ENCODE measurements around the gene FRAS1. TPM values are rescaled to one million over a fixed set of nuclear protein-coding genes. Genes with fewer than 3 reads are reported as not detected.

Gene FRAS1
- total and polyA plus RNA-seq, 5 experiments from 2014 or later, result 0.02 to 0.06 TPM; not detected in 3

- Mint-ChIP-seq H3K4me1 (no peaks in the 10 kb centered on the region), H3K27ac (no peak overlapping the region), H3K27me3 (peaks cover 3 to 16% (median 10%) of the 10 kb centered on the region in 5 donors), H3K36me3 (no peaks in the 10 kb centered on the region), H3K9me3 (no peaks in the 10 kb centered on the region), H3K4me3 (no peak overlapping the region)
- ATAC-seq (no peak), DNase-seq (no peak)
- POLR2A ChIA-PET, result no interaction called here
Measured at GRCh38 chr4:78423790-78424189, 366.7 kb downstream of the FRAS1 start.

- H3K36me3 Mint-ChIP-seq, result no peaks in the 10 kb centered on the region
- no peak overlapping the region for H3K4me3 Mint-ChIP-seq
- H3K9me3 Mint-ChIP-seq, result no peaks in the 10 kb centered on the region
- H3K27me3 Mint-ChIP-seq, result peaks cover 3 to 16% (median 10%) of the 10 kb centered on the region in 5 donors
- no peak for ATAC-seq
- POLR2A ChIA-PET, result no interaction called here
- no peaks in the 10 kb centered on the region for H3K4me1 Mint-ChIP-seq
- H3K27ac Mint-ChIP-seq, result no peak overlapping the region
- DNase-seq, result no peak
Measured at GRCh38 chr4:78424461-78424860, 367.3 kb downstream of the FRAS1 start.

GRCh38 chr4:78426972-78427371 is 369.8 kb downstream of the FRAS1 start:
- DNase-seq (no peak), ATAC-seq (no peak)
- no peak overlapping the region for H3K4me3 Mint-ChIP-seq
- POLR2A ChIA-PET, result no interaction called here
- no peak overlapping the region for H3K27ac Mint-ChIP-seq
- no peaks in the 10 kb centered on the region for H3K4me1 Mint-ChIP-seq
- no peaks in the 10 kb centered on the region for H3K9me3 Mint-ChIP-seq
- H3K36me3 Mint-ChIP-seq, result no peaks in the 10 kb centered on the region
- peaks cover 5 to 8% (median 7%) of the 10 kb centered on the region in 5 donors for H3K27me3 Mint-ChIP-seq

GRCh38 chr4:78428996-78429395 is 371.9 kb downstream of the FRAS1 start:
- Mint-ChIP-seq H3K27ac (peak overlapping the region in 1 of 10 donors; percentile 35), H3K4me3 (no peak overlapping the region), H3K4me1 (no peaks in the 10 kb centered on the region), H3K9me3 (no peaks in the 10 kb centered on the region), H3K36me3 (no peaks in the 10 kb centered on the region), H3K27me3 (peaks cover 0 to 3% (median 0%) of the 10 kb centered on the region in 5 donors)
- DNase-seq (no peak), ATAC-seq (no peak)
- POLR2A ChIA-PET, result no interaction called here

- no peak overlapping the region for H3K4me3 Mint-ChIP-seq
- H3K36me3 Mint-ChIP-seq, result no peaks in the 10 kb centered on the region
- no peak overlapping the region for H3K27ac Mint-ChIP-seq
- no peaks in the 10 kb centered on the region for H3K9me3 Mint-ChIP-seq
- DNase-seq, result no peak
- ATAC-seq, result no peak
- H3K4me1 Mint-ChIP-seq, result no peaks in the 10 kb centered on the region
- H3K27me3 Mint-ChIP-seq, result peaks cover 0 to 2% (median 0%) of the 10 kb centered on the region in 5 donors
- POLR2A ChIA-PET, result no interaction called here
Measured at GRCh38 chr4:78432896-78433295, 375.8 kb downstream of the FRAS1 start.

- no peak overlapping the region for H3K27ac Mint-ChIP-seq
- no peaks in the 10 kb centered on the region for H3K9me3 Mint-ChIP-seq
- ATAC-seq (no peak), DNase-seq (no peak)
- POLR2A ChIA-PET, result no interaction called here
- peaks cover 0 to 2% (median 0%) of the 10 kb centered on the region in 5 donors for H3K27me3 Mint-ChIP-seq
- no peak overlapping the region for H3K4me3 Mint-ChIP-seq
- no peaks in the 10 kb centered on the region for H3K4me1 Mint-ChIP-seq
- H3K36me3 Mint-ChIP-seq, result no peaks in the 10 kb centered on the region
Measured at GRCh38 chr4:78437608-78438088, 380.5 kb downstream of the FRAS1 start.

GRCh38 chr4:78439328-78439727 is 382.2 kb downstream of the FRAS1 start:
- Mint-ChIP-seq H3K36me3 (no peaks in the 10 kb centered on the region), H3K9me3 (no peaks in the 10 kb centered on the region), H3K4me1 (no peaks in the 10 kb centered on the region), H3K4me3 (no peak overlapping the region), H3K27ac (no peak overlapping the region), H3K27me3 (peaks cover 0 to 2% (median 0%) of the 10 kb centered on the region in 5 donors)
- DNase-seq (no peak), ATAC-seq (no peak)
- POLR2A ChIA-PET, result no interaction called here

- POLR2A ChIA-PET, result no interaction called here
- ATAC-seq (no peak), DNase-seq (no peak)
- Mint-ChIP-seq H3K27ac (no peak overlapping the region), H3K4me1 (no peaks in the 10 kb centered on the region), H3K9me3 (no peaks in the 10 kb centered on the region), H3K4me3 (no peak overlapping the region), H3K36me3 (no peaks in the 10 kb centered on the region), H3K27me3 (peaks cover 0 to 2% (median 0%) of the 10 kb centered on the region in 5 donors)
Measured at GRCh38 chr4:78441756-78442155, 384.6 kb downstream of the FRAS1 start.

GRCh38 chr4:78446619-78447018 is 389.5 kb downstream of the FRAS1 start:
- no peak overlapping the region for H3K4me3 Mint-ChIP-seq
- no peaks in the 10 kb centered on the region for H3K4me1 Mint-ChIP-seq
- ATAC-seq, result no peak
- H3K27me3 Mint-ChIP-seq, result peaks cover 0 to 2% (median 0%) of the 10 kb centered on the region in 5 donors
- H3K36me3 Mint-ChIP-seq, result no peaks in the 10 kb centered on the region
- DNase-seq, result no peak
- POLR2A ChIA-PET, result no interaction called here
- H3K27ac Mint-ChIP-seq, result no peak overlapping the region
- no peaks in the 10 kb centered on the region for H3K9me3 Mint-ChIP-seq

GRCh38 chr4:78451407-78451806 is 394.3 kb downstream of the FRAS1 start:
- H3K9me3 Mint-ChIP-seq, result no peaks in the 10 kb centered on the region
- no peak overlapping the region for H3K27ac Mint-ChIP-seq
- no peaks in the 10 kb centered on the region for H3K4me1 Mint-ChIP-seq
- no peaks in the 10 kb centered on the region for H3K36me3 Mint-ChIP-seq
- POLR2A ChIA-PET, result no interaction called here
- ATAC-seq, result no peak
- H3K4me3 Mint-ChIP-seq, result no peak overlapping the region
- peaks cover 0 to 14% (median 5%) of the 10 kb centered on the region in 5 donors for H3K27me3 Mint-ChIP-seq
- no peak for DNase-seq

GRCh38 chr4:78454016-78454415 is 396.9 kb downstream of the FRAS1 start:
- no peak overlapping the region for H3K27ac Mint-ChIP-seq
- no peaks in the 10 kb centered on the region for H3K9me3 Mint-ChIP-seq
- POLR2A ChIA-PET, result no interaction called here
- no peak for ATAC-seq
- no peak for DNase-seq
- H3K4me3 Mint-ChIP-seq, result no peak overlapping the region
- H3K27me3 Mint-ChIP-seq, result peaks cover 0 to 19% (median 6%) of the 10 kb centered on the region in 5 donors
- no peaks in the 10 kb centered on the region for H3K4me1 Mint-ChIP-seq
- no peaks in the 10 kb centered on the region for H3K36me3 Mint-ChIP-seq

GRCh38 chr4:78457751-78458150 is 400.6 kb downstream of the FRAS1 start:
- H3K27me3 Mint-ChIP-seq, result peaks cover 0 to 21% (median 10%) of the 10 kb centered on the region in 5 donors
- H3K27ac Mint-ChIP-seq, result no peak overlapping the region
- POLR2A ChIA-PET, result no interaction called here
- ATAC-seq (no peak), DNase-seq (no peak)
- no peaks in the 10 kb centered on the region for H3K4me1 Mint-ChIP-seq
- no peaks in the 10 kb centered on the region for H3K36me3 Mint-ChIP-seq
- no peak overlapping the region for H3K4me3 Mint-ChIP-seq
- H3K9me3 Mint-ChIP-seq, result no peaks in the 10 kb centered on the region

- no peak for ATAC-seq
- no peak for DNase-seq
- no peaks in the 10 kb centered on the region for H3K36me3 Mint-ChIP-seq
- no peak overlapping the region for H3K27ac Mint-ChIP-seq
- H3K27me3 Mint-ChIP-seq, result peaks cover 0 to 15% (median 7%) of the 10 kb centered on the region in 5 donors
- POLR2A ChIA-PET, result no interaction called here
- H3K4me1 Mint-ChIP-seq, result no peaks in the 10 kb centered on the region
- no peaks in the 10 kb centered on the region for H3K9me3 Mint-ChIP-seq
- H3K4me3 Mint-ChIP-seq, result no peak overlapping the region
Measured at GRCh38 chr4:78459327-78459726, 402.2 kb downstream of the FRAS1 start.

GRCh38 chr4:78460368-78460767 is 403.2 kb downstream of the FRAS1 start:
- H3K4me3 Mint-ChIP-seq, result no peak overlapping the region
- POLR2A ChIA-PET, result no interaction called here
- H3K27ac Mint-ChIP-seq, result no peak overlapping the region
- DNase-seq (no peak), ATAC-seq (no peak)
- H3K27me3 Mint-ChIP-seq, result peaks cover 0 to 15% (median 7%) of the 10 kb centered on the region in 5 donors
- H3K9me3 Mint-ChIP-seq, result no peaks in the 10 kb centered on the region
- no peaks in the 10 kb centered on the region for H3K4me1 Mint-ChIP-seq
- no peaks in the 10 kb centered on the region for H3K36me3 Mint-ChIP-seq

All from naive thymus-derived CD8-positive, alpha-beta T cell (primary cell).